GM23338 (cell line): ENCODE data around the gene CYP46A1. TPM values are rescaled to one million over a fixed set of nuclear protein-coding genes. Genes with fewer than 3 reads are reported as not detected.
A peak's percentile ranks its signal among the peaks of the same experiment; 100 is the strongest.

Experiments used
- ATAC-seq: fragments of 200-7000 bp; cut with Tn5 transposase; 3 replicates; pipeline ENCODE4 v1.9.1; 2020
- DNase-seq: peaks from one replicate; pipeline ENCODE4 v3.0.0-alpha.2; 2015; ENCODE audit warnings: low spot score
- H2AFZ ChIP-seq: fragments of 200-600 bp; sonication (generic); 2 replicates; pipeline ENCODE4 v1.8.0; 2016; ENCODE audit warnings: antibody characterized with exemption, mild to moderate bottlenecking, moderate library complexity
- H3F3A ChIP-seq: fragments of 200-600 bp; sonication (generic); replicated peaks from 2 replicates; pipeline ENCODE4 v1.8.0; 2017; ENCODE audit warnings: antibody characterized with exemption, mixed run types, low read depth
- H3K27ac ChIP-seq: fragments of 200-600 bp; sonication (generic); 2 replicates; pipeline ENCODE4 v1.6.1; 2016; ENCODE audit warnings: low read depth
- H3K27me3 ChIP-seq: fragments of 200-600 bp; sonication (generic); 2 replicates; pipeline ENCODE4 v1.8.0; 2016; ENCODE audit warnings: mild to moderate bottlenecking, mixed run types, moderate library complexity; ENCODE audit not compliant: insufficient read depth
- H3K36me3 ChIP-seq: fragments of 200-600 bp; sonication (generic); 2 replicates; pipeline ENCODE4 v1.8.0; 2016; ENCODE audit warnings: mild to moderate bottlenecking; ENCODE audit not compliant: insufficient read depth
- H3K4me1 ChIP-seq: fragments of 200-600 bp; sonication (generic); 2 replicates; pipeline ENCODE4 v1.8.0; 2016; ENCODE audit warnings: mild to moderate bottlenecking, moderate library complexity; ENCODE audit not compliant: insufficient read depth
- H3K4me2 ChIP-seq: fragments of 200-600 bp; sonication (generic); 2 replicates; pipeline ENCODE4 v1.7.1; 2017; ENCODE audit warnings: mixed run types
- H3K4me3 ChIP-seq: fragments of 200-600 bp; sonication (generic); 2 replicates; pipeline ENCODE4 v1.6.1; 2016; ENCODE audit warnings: mixed run types
- H3K79me2 ChIP-seq: fragments of 200-600 bp; sonication (generic); replicated peaks from 2 replicates; pipeline ENCODE4 v1.8.0; 2017; ENCODE audit warnings: mild to moderate bottlenecking; ENCODE audit not compliant: insufficient read depth
- H3K9me2 ChIP-seq: fragments of 200-600 bp; sonication (generic); 2 replicates; pipeline ENCODE4 v1.8.0; 2017; ENCODE audit not compliant: insufficient read depth
- H4K20me1 ChIP-seq: fragments of 200-600 bp; sonication (generic); replicated peaks from 2 replicates; pipeline ENCODE4 v1.8.0; 2017; ENCODE audit warnings: mild to moderate bottlenecking; ENCODE audit not compliant: insufficient read depth
- H3K27ac Mint-ChIP-seq: 2 replicates; pipeline ENCODE4 v1.8.0; 2020; ENCODE audit warnings: inconsistent platforms, mild to moderate bottlenecking, moderate library complexity, mixed read lengths
- H3K27me3 Mint-ChIP-seq: 3 replicates; pipeline ENCODE4 v1.8.0; 2022; ENCODE audit warnings: low read depth, mild to moderate bottlenecking, moderate library complexity, mixed read lengths, inconsistent platforms; ENCODE audit not compliant: insufficient read depth, poor library complexity
- H3K36me3 Mint-ChIP-seq: 3 replicates; pipeline ENCODE4 v1.8.0; 2021; ENCODE audit warnings: low read depth, mild to moderate bottlenecking, inconsistent platforms, moderate library complexity, mixed read lengths
- H3K4me1 Mint-ChIP-seq: 3 replicates; pipeline ENCODE4 v1.8.0; 2020; ENCODE audit warnings: mild to moderate bottlenecking, inconsistent platforms, mixed read lengths
- H3K4me3 Mint-ChIP-seq: 3 replicates; pipeline ENCODE4 v1.8.0; 2021; ENCODE audit warnings: moderate library complexity, mild to moderate bottlenecking, inconsistent platforms, mixed read lengths
- H3K9me3 Mint-ChIP-seq: 3 replicates; pipeline ENCODE4 v1.8.0; 2020; ENCODE audit warnings: moderate library complexity, mild to moderate bottlenecking, inconsistent platforms, mixed read lengths
- CREB1 ChIP-seq: fragments of 250-450 bp; sonication (Bioruptor Pico); IDR thresholded peaks from 2 replicates; pipeline ENCODE4 v1.5.0; 2020; ENCODE audit warnings: low read depth, mild to moderate bottlenecking, moderate library complexity
- CTCF ChIP-seq, 2 experiments: fragments of 200-600 bp in 1 of 2; sonication (generic) in 1 of 2; conservative IDR thresholded peaks; 2 replicates each; pipeline versions ENCODE4 v1.5.1 to v1.6.1; 2016 to 2017; ENCODE audit warnings: antibody characterized with exemption in 2 of 2, low read depth in 2 of 2, mild to moderate bottlenecking in 2 of 2, moderate library complexity in 1 of 2
- ETS1 ChIP-seq: IDR thresholded peaks from 2 replicates; pipeline ENCODE4 v1.6.1; 2016; ENCODE audit warnings: antibody characterized with exemption
- EZH2 ChIP-seq: fragments of 200-600 bp; sonication (generic); IDR thresholded peaks from one replicate; pipeline ENCODE4 v1.8.0; 2017; ENCODE audit warnings: antibody characterized with exemption, mild to moderate bottlenecking, low read depth; ENCODE audit not compliant: unreplicated experiment
- EZH2phosphoT487 ChIP-seq: fragments of 200-600 bp; sonication (generic); IDR thresholded peaks from one replicate; pipeline ENCODE4 v1.8.1; 2018; ENCODE audit warnings: antibody characterized with exemption; ENCODE audit not compliant: unreplicated experiment
- JUNB ChIP-seq: IDR thresholded peaks from one replicate; pipeline ENCODE4 v1.6.1; 2016; ENCODE audit warnings: antibody characterized with exemption; ENCODE audit not compliant: unreplicated experiment
- NANOG ChIP-seq: IDR thresholded peaks from 2 replicates; pipeline ENCODE4 v1.6.1; 2016; ENCODE audit warnings: antibody characterized with exemption, borderline replicate concordance
- REST ChIP-seq: IDR thresholded peaks from one replicate; pipeline ENCODE4 v1.6.1; 2018; ENCODE audit warnings: antibody characterized with exemption; ENCODE audit not compliant: unreplicated experiment
- ZNF331 ChIP-seq: fragments of 250-450 bp; sonication (Bioruptor Pico); IDR thresholded peaks from 2 replicates; pipeline ENCODE4 v1.5.0; 2020; ENCODE audit warnings: low read depth, mild to moderate bottlenecking, moderate library complexity
- polyA plus RNA-seq: library from polyadenylated mRNA; unstranded; fragments of >200 nt; fragmentation: Nextera tagmentation; extraction: Ambion mirVana; gene quantifications from 2 replicates; pipeline ENCODE4 v1.2.1, GENCODE V29; 2016
- total RNA-seq: library from RNA; depleted of rRNA; stranded (reverse); fragments of >200 nt; shearing (Covaris generic); gene quantifications from 2 replicates; pipeline ENCODE4 v1.2.3, GENCODE V29; 2014

The CYP46A1 gene
- total and polyA plus RNA-seq, 2 experiments from 2014 or later, result 0.59 to 0.66 TPM

- ATAC-seq, result no peak
- H3K27ac Mint-ChIP-seq, result no peak overlapping the region
- Histone ChIP-seq H3K4me3 (no peak overlapping the region), H3K27ac (no peak overlapping the region), H3K27me3 (no peaks in the 10 kb centered on the region), H3K36me3 (no peaks in the 10 kb centered on the region), H3K9me2 (no peaks in the 10 kb centered on the region), H2AFZ (peak overlapping the region; percentile 38; the same call in 1 of the 2 replicates), H3K4me1 (no peaks in the 10 kb centered on the region), H3K4me2 (no peak overlapping the region), H4K20me1 (no peaks in the 10 kb centered on the region), H3F3A (no peaks in the 10 kb centered on the region), H3K79me2 (no peaks in the 10 kb centered on the region)
- peaks cover 7% of the 10 kb centered on the region; the same call in 2 of the 3 replicates for H3K4me1 Mint-ChIP-seq
- H3K27me3 Mint-ChIP-seq, result peaks cover 11% of the 10 kb centered on the region
- H3K9me3 Mint-ChIP-seq, result no peaks in the 10 kb centered on the region
- H3K36me3 Mint-ChIP-seq, result no peaks in the 10 kb centered on the region
- no peak for DNase-seq
- TF ChIP-seq ZNF331 (CRISPR knock-in tag), result no peak
- TF ChIP-seq EZH2phosphoT487, result no peak
- no peak for TF ChIP-seq EZH2
- no peak for TF ChIP-seq CREB1 (CRISPR knock-in tag)
- TF ChIP-seq CTCF (conservative IDR thresholded peaks at IDR 0.05; ENCODE audit: low read depth in 2 of 2), result no peak
- no peak for TF ChIP-seq JUNB
- TF ChIP-seq NANOG, result no peak
- no peak for TF ChIP-seq ETS1
- TF ChIP-seq REST, result no peak
- no peak overlapping the region for H3K4me3 Mint-ChIP-seq
These were observed 37.1 kb downstream of the CYP46A1 start for GRCh38 chr14:99720941-99721791.
